HepG2 (cell line): ENCODE data around the gene CITED2. TPM values are rescaled to one million over a fixed set of nuclear protein-coding genes. Genes with fewer than 3 reads are reported as not detected.

Source experiments
- ATAC-seq: fragments of 200-7000 bp; cut with Tn5 transposase; 3 replicates; pipeline ENCODE4 v1.9.1; 2020; ENCODE audit warnings: mild to moderate bottlenecking, moderate library complexity
- BruUV-seq: library from RNA; stranded (reverse); fragments of 400-500 nt; replicated peaks from 2 replicates; lab custom pipeline; 2021; lab: Mats Ljungman, UMichigan
- CTCF ChIA-PET: fragments of 300-600 bp; formaldehyde crosslinking; extraction: SDS; loops from one replicate; lab custom pipeline; 2021; ENCODE audit warnings: low total read pairs, inconsistent platforms, low intra/inter-chr PET ratio; lab: Yijun Ruan, JAX
- POLR2A ChIA-PET: fragments of 350-600 bp; sonication (Branson Sonifier 250); formaldehyde crosslinking; loops from one replicate; lab custom pipeline; 2020; ENCODE audit warnings: antibody characterized with exemption, inconsistent platforms; lab: Yijun Ruan, JAX
- DNase-seq: peaks from one replicate; pipeline ENCODE4 v3.0.0-alpha.2; 2015; ENCODE audit warnings: low spot score
- FAIRE-seq: peaks from 3 replicates; lab custom pipeline; 2011; peaks lifted over from hg19 to GRCh38; lab: Jason Lieb, UNC
- H2AFZ ChIP-seq: one replicate; pipeline ENCODE4 v1.6.1; 2011; ENCODE audit warnings: low read length, inconsistent platforms
- H3K27ac ChIP-seq: fragments of 300-600 bp; 3 replicates; pipeline ENCODE4 v1.8.0; 2011; ENCODE audit warnings: mixed run types, mild to moderate bottlenecking, mixed read lengths, low read length, inconsistent platforms; ENCODE audit not compliant: insufficient read depth; ENCODE audit errors: extremely low read length
- H3K27me3 ChIP-seq, 2 experiments: fragments of 200-600 bp in 1 of 2; 2 replicates in 1 of 2; 3 replicates in 1 of 2; pipeline versions ENCODE4 v1.6.0 to v1.8.0; 2011; ENCODE audit warnings: low read length in 2 of 2, mild to moderate bottlenecking in 2 of 2, moderate library complexity in 2 of 2, inconsistent platforms in 1 of 2; ENCODE audit not compliant: insufficient read depth in 2 of 2, control insufficient read depth in 1 of 2
- H3K36me3 ChIP-seq, 2 experiments: fragments of 200-600 bp in 1 of 2; replicated peaks in 1 of 2; 2 replicates in 1 of 2; 3 replicates in 1 of 2; pipeline versions ENCODE4 v1.5.1 to v1.8.0; 2011; ENCODE audit warnings: low read length in 2 of 2, inconsistent platforms in 1 of 2; ENCODE audit not compliant: insufficient read depth in 2 of 2, control insufficient read depth in 1 of 2
- H3K4me1 ChIP-seq: 2 replicates; pipeline ENCODE4 v1.5.1; 2012; ENCODE audit warnings: low read length, inconsistent platforms; ENCODE audit not compliant: insufficient read depth
- H3K4me2 ChIP-seq: 2 replicates; pipeline ENCODE4 v1.6.0; 2011; ENCODE audit warnings: low read depth, low read length, inconsistent platforms
- H3K4me3 ChIP-seq, 3 experiments: fragments of 200-600 bp in 1 of 3; sonication (generic), shearing (Covaris generic) in 1 of 3; replicated peaks in 1 of 3; 2 replicates each; pipeline ENCODE4 v1.5.1; 2011 to 2016; ENCODE audit warnings: low read length in 3 of 3, inconsistent platforms in 2 of 3, low read depth in 2 of 3, mild to moderate bottlenecking in 2 of 3, control low read depth in 1 of 3, mixed read lengths in 1 of 3; ENCODE audit not compliant: insufficient read depth in 1 of 3
- H3K79me2 ChIP-seq: one replicate; pipeline ENCODE4 v1.6.1; 2011; ENCODE audit warnings: low read length, inconsistent platforms; ENCODE audit not compliant: insufficient read depth
- H3K9ac ChIP-seq: 2 replicates; pipeline ENCODE4 v1.6.0; 2011; ENCODE audit warnings: mild to moderate bottlenecking, low read depth, low read length, inconsistent platforms; ENCODE audit not compliant: insufficient read depth
- H3K9me3 ChIP-seq: 2 replicates; pipeline ENCODE4 v1.5.1; 2012; ENCODE audit warnings: mild to moderate bottlenecking, low read length
- H4K20me1 ChIP-seq: 2 replicates; pipeline ENCODE4 v1.6.0; 2011; ENCODE audit warnings: inconsistent platforms, mild to moderate bottlenecking, low read length, moderate library complexity; ENCODE audit not compliant: insufficient read depth
- E2F5 ChIP-seq: sonication (generic); formaldehyde crosslinking; conservative IDR thresholded peaks from 2 replicates; pipeline ENCODE4 v1.4.0; 2020; ENCODE audit warnings: missing genetic modification reagents
- ISL2 ChIP-seq: sonication (generic); formaldehyde crosslinking; IDR thresholded peaks from 2 replicates; pipeline ENCODE4 v1.5.0; 2020; ENCODE audit warnings: missing genetic modification reagents
- KDM6A ChIP-seq: IDR thresholded peaks from 2 replicates; pipeline ENCODE4 v1.6.1; 2016; ENCODE audit warnings: low read depth
- NAIF1 ChIP-seq: sonication (generic); formaldehyde crosslinking; IDR thresholded peaks from 2 replicates; pipeline ENCODE4 v1.5.0; 2020; ENCODE audit warnings: mild to moderate bottlenecking, missing genetic modification reagents, borderline replicate concordance
- NFATC3 ChIP-seq: sonication (generic); formaldehyde crosslinking; IDR thresholded peaks from 2 replicates; pipeline ENCODE4 v1.5.1; 2020; ENCODE audit warnings: mild to moderate bottlenecking, missing genetic modification reagents
- PHF5A ChIP-seq: IDR thresholded peaks from one replicate; pipeline ENCODE4 v1.6.1; 2018; ENCODE audit warnings: low read depth, missing genetic modification reagents; ENCODE audit not compliant: unreplicated experiment
- RBM39 ChIP-seq: fragments of 200-400 bp; formaldehyde crosslinking; IDR thresholded peaks from one replicate; pipeline ENCODE4 v1.6.1; 2018; ENCODE audit warnings: antibody characterized with exemption, mild to moderate bottlenecking, low read depth, low read length; ENCODE audit not compliant: poor library complexity, severe bottlenecking
- TERF1 ChIP-seq: sonication (generic); formaldehyde crosslinking; IDR thresholded peaks from 2 replicates; pipeline ENCODE4 v1.8.0; 2022; ENCODE audit warnings: mild to moderate bottlenecking, missing genetic modification reagents, moderate library complexity
- YY1 ChIP-seq: IDR thresholded peaks from 2 replicates; pipeline ENCODE4 v1.6.1; 2011; ENCODE audit warnings: low read length, low read depth, moderate library complexity, mild to moderate bottlenecking; ENCODE audit not compliant: insufficient read depth, insufficient replicate concordance
- ZBTB3 ChIP-seq: sonication (generic); formaldehyde crosslinking; IDR thresholded peaks from 2 replicates; pipeline ENCODE4 v1.4.0; 2020; ENCODE audit warnings: low read depth, mild to moderate bottlenecking, moderate library complexity, missing genetic modification reagents, borderline replicate concordance
- ZNF124 ChIP-seq: sonication (generic); formaldehyde crosslinking; IDR thresholded peaks from 2 replicates; pipeline ENCODE4 v1.4.0; 2020; ENCODE audit warnings: missing genetic modification reagents
- ZNF446 ChIP-seq: sonication (generic); formaldehyde crosslinking; IDR thresholded peaks from 2 replicates; pipeline ENCODE4 v1.5.0; 2020; ENCODE audit warnings: mild to moderate bottlenecking, missing genetic modification reagents
- ZNF530 ChIP-seq: sonication (generic); formaldehyde crosslinking; IDR thresholded peaks from 2 replicates; pipeline ENCODE4 v1.5.0; 2020; ENCODE audit warnings: low read depth, mild to moderate bottlenecking, missing genetic modification reagents
- ZNF563 ChIP-seq: sonication (generic); formaldehyde crosslinking; IDR thresholded peaks from 2 replicates; pipeline ENCODE4 v1.8.0; 2022; ENCODE audit warnings: mild to moderate bottlenecking, moderate library complexity, missing genetic modification reagents
- ZNF629 ChIP-seq: sonication (generic); formaldehyde crosslinking; conservative IDR thresholded peaks from 2 replicates; pipeline ENCODE4 v1.5.0; 2020; ENCODE audit warnings: missing genetic modification reagents
- ZNF883 ChIP-seq: sonication (generic); formaldehyde crosslinking; IDR thresholded peaks from 2 replicates; pipeline ENCODE4 v1.5.1; 2020; ENCODE audit warnings: mild to moderate bottlenecking, missing genetic modification reagents; ENCODE audit errors: not compliant biosample characterization
- WGBS: methylation state at CpG from one replicate; pipeline ENCODE4 v1.1.6; 2017; ENCODE audit warnings: low lambda C conversion rate; 5-methylcytosine and 5-hydroxymethylcytosine counted together
- in situ Hi-C: cut with HindIII; loops from 2 replicates; pipeline ENCODE4 v1.10.0; 2017; ENCODE audit warnings: low pct_unique_long_range_greater_than_20kb; ENCODE audit not compliant: extremely low pct_ligation_motif_present
- intact Hi-C: fragments of 100-400 bp; cut with micrococcal nuclease; formaldehyde crosslinking; loops from one replicate; pipeline ENCODE4 v1.10.0; 2022; ENCODE audit not compliant: unreplicated experiment
- polyA plus RNA-seq, 8 experiments: library from polyadenylated mRNA; depleted of rRNA in 3 of 8; stranded (reverse) in 7 of 8; unstranded in 1 of 8; fragments of >200 nt; fragmentation: Illumina TruSeq in 4 of 8; extraction: Trizol in 4 of 8; gene quantifications; 2 replicates each; pipeline versions ENCODE4 v1.2.1 to v1.2.3, GENCODE V29; 2011 to 2016; ENCODE audit warnings: low read depth in 4 of 8, missing spikeins in 1 of 8, mixed read lengths in 1 of 8; ENCODE audit not compliant: insufficient read depth in 1 of 8
- total RNA-seq, 5 experiments: library from RNA; depleted of rRNA; stranded (reverse); fragments of >200 nt; fragmentation: Illumina TruSeq; extraction: Trizol; gene quantifications; 2 replicates each; pipeline ENCODE4 v1.2.3, GENCODE V29; 2016; ENCODE audit warnings: low read depth in 1 of 5
- TF ChIP-seq, protein P1 (sequence below): sonication (generic); formaldehyde crosslinking; IDR thresholded peaks from 2 replicates; pipeline ENCODE4 v1.8.0; 2023; ENCODE audit warnings: mild to moderate bottlenecking, missing genetic modification reagents
- TF ChIP-seq, protein P2 (sequence below): sonication (generic); formaldehyde crosslinking; IDR thresholded peaks from 2 replicates; pipeline ENCODE4 v1.5.0; 2020; ENCODE audit warnings: missing genetic modification reagents
- TF ChIP-seq, protein P3 (sequence below): sonication (generic); formaldehyde crosslinking; IDR thresholded peaks from 2 replicates; pipeline ENCODE4 v1.5.1; 2020; ENCODE audit warnings: missing genetic modification reagents, mild to moderate bottlenecking, borderline replicate concordance

CITED2 gene
- total and polyA plus RNA-seq, 2 of the 13 experiments (the other 11 are each of a cell fraction or from before 2014, with no cell fraction given): 17.6 to 57.2 TPM

DNA sequence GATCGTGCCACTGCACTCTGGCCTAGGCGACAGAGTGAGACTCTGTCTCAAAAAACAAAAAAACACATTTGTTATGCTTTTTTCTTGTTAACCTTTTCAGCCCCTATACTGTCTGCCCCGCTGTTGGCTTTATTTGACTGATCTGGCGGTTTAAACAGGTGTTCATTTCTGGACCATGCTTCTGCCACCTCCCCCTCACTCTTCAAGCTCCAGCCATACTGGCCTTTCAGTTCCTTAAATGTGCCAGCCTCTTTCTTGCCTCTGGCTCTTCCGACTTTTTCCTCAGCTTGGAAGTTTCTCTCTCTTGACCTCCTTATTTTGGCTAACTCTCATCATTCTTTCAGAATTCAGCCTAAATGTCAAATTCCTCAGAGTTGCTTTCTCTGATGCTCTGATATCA lies 47.4 kb downstream of the CITED2 start (continued):
- TF ChIP-seq, protein P1, sequence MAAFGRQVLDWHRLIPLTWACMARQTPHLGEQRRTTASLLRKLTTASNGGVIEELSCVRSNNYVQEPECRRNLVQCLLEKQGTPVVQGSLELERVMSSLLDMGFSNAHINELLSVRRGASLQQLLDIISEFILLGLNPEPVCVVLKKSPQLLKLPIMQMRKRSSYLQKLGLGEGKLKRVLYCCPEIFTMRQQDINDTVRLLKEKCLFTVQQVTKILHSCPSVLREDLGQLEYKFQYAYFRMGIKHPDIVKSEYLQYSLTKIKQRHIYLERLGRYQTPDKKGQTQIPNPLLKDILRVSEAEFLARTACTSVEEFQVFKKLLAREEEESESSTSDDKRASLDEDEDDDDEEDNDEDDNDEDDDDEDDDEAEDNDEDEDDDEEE (CRISPR knock-in tag): no peak
- TF ChIP-seq ZNF883 (no peak), ZNF124 (CRISPR knock-in tag) (no peak), ISL2 (CRISPR knock-in tag) (no peak), ZNF629 (no peak)
- TF ChIP-seq, all 625 proteins: peak for 0

DNA sequence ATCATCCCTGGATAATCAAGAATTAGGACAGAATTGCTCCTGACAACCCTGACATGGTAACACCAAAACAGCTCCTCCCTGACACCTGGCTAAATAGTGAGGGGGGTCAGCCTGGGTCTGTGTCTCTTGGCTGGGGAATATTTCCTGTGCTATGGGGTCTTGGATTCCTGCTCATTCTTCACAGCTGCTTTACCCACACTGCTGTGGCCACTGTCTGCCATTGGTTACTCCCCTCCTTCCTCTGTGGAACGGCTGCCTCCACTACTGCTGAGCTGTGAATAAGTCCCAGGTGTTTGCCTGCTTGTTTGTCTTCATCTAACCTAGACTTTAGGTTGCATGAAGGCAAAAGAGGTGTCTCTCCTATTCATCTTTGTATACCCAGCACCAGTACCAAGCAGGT lies 48.8 kb downstream of the CITED2 start:
- Histone ChIP-seq H4K20me1 (no peaks in the 10 kb centered on the region), H3K27ac (no peak overlapping the region), H3K9ac (no peak overlapping the region), H3K4me1 (0 out of 2 replicates have a peak, but pooled peaks cover 4% of the 10 kb centered on the region), H3K79me2 (no peaks in the 10 kb centered on the region), H3K27me3 (no peaks in the 10 kb centered on the region), H3K36me3 (no peaks in the 10 kb centered on the region), H3K4me2 (no peak overlapping the region), H2AFZ (no peak overlapping the region), H3K9me3 (no peaks in the 10 kb centered on the region), H3K4me3 (no peak overlapping the region)
- BruUV-seq: no TSS peak
- 0% methylated on average over 1 of the region's 1 CpG for WGBS
- FAIRE-seq (no peak), ATAC-seq (no peak), DNase-seq (no peak)
- ChIA-PET POLR2A (no interaction called here), CTCF (no interaction called here)
- in situ Hi-C loops (no loop called here), intact Hi-C loops (no loop called here)
- TF ChIP-seq NAIF1 (CRISPR knock-in tag) (no peak), ZNF563 (no peak), YY1 (no peak), PHF5A (CRISPR knock-in tag) (no peak), E2F5 (CRISPR knock-in tag) (no peak), ZNF446 (CRISPR knock-in tag) (no peak), ZNF530 (no peak), RBM39 (no peak), NFATC3 (no peak), KDM6A (CRISPR knock-in tag) (no peak), TERF1 (CRISPR knock-in tag) (no peak), ZBTB3 (no peak)
- TF ChIP-seq, protein P2, sequence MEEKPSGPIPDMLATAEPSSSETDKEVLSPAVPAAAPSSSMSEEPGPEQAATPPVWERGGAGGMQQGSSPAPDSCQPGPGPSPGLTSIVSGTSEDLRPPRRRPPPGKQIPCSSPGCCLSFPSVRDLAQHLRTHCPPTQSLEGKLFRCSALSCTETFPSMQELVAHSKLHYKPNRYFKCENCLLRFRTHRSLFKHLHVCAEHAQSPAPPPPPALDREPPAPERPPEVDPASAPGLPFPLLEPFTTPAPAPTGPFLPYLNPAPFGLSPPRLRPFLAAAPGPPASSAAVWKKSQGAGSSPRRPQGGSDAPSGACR (CRISPR knock-in tag): no peak
- TF ChIP-seq, protein P3, sequence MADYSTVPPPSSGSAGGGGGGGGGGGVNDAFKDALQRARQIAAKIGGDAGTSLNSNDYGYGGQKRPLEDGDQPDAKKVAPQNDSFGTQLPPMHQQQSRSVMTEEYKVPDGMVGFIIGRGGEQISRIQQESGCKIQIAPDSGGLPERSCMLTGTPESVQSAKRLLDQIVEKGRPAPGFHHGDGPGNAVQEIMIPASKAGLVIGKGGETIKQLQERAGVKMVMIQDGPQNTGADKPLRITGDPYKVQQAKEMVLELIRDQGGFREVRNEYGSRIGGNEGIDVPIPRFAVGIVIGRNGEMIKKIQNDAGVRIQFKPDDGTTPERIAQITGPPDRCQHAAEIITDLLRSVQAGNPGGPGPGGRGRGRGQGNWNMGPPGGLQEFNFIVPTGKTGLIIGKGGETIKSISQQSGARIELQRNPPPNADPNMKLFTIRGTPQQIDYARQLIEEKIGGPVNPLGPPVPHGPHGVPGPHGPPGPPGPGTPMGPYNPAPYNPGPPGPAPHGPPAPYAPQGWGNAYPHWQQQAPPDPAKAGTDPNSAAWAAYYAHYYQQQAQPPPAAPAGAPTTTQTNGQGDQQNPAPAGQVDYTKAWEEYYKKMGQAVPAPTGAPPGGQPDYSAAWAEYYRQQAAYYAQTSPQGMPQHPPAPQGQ: no peak
